ENCODE data around the gene CCN6. TPM values are rescaled to one million over a fixed set of nuclear protein-coding genes. Genes with fewer than 3 reads are reported as not detected.
A peak's percentile ranks its signal among the peaks of the same experiment; 100 is the strongest.

CCN6 gene
- total RNA-seq, 1 donor from 2014 or later, result not detected

- H3K27ac ChIP-seq, result no peak overlapping the region
Measured at GRCh38 chr6:112007254-112007653, 46.6 kb upstream of the CCN6 start.

GRCh38 chr6:112007805-112008204 is 46.1 kb upstream of the CCN6 start:
- Histone ChIP-seq H3K27ac (no peak overlapping the region), H3K9ac (no peak overlapping the region), H3K9me3 (ENCODE audit: low read depth) (no peaks in the 10 kb centered on the region), H3K27me3 (no peaks in the 10 kb centered on the region), H4K20me1 (ENCODE audit: low read depth) (no peaks in the 10 kb centered on the region), H3K79me2 (ENCODE audit: low read depth) (no peaks in the 10 kb centered on the region), H3F3A (ENCODE audit: low read depth) (no peaks in the 10 kb centered on the region), H3K4me3 (no peak overlapping the region), H3K4me2 (no peak overlapping the region), H2AFZ (replicated peaks) (peak overlapping the region; percentile 13), H3K4me1 (no peaks in the 10 kb centered on the region), H3K36me3 (no peaks in the 10 kb centered on the region)
- H3K27ac Mint-ChIP-seq, result no peak overlapping the region
- H3K4me3 Mint-ChIP-seq, result no peak overlapping the region
- TF ChIP-seq EZH2phosphoT487 (IDR thresholded peaks at IDR 0.05) (no peak), CTCF (IDR thresholded peaks at IDR 0.05) (no peak), EZH2 (IDR thresholded peaks at IDR 0.05) (no peak)
- H3K4me1 Mint-ChIP-seq, result peaks cover 5% of the 10 kb centered on the region
- peaks cover 2% of the 10 kb centered on the region for H3K27me3 Mint-ChIP-seq (ENCODE audit: insufficient read depth, low read depth)
- H3K36me3 Mint-ChIP-seq, result no peaks in the 10 kb centered on the region
- DNase-seq (ENCODE audit: low spot score), result no peak
- no peaks in the 10 kb centered on the region for H3K9me3 Mint-ChIP-seq

More at GRCh38 chr6:112007254-112007653, 46.6 kb upstream of the CCN6 start:
- Histone ChIP-seq H3K4me1 (no peaks in the 10 kb centered on the region), H3K79me2 (ENCODE audit: low read depth) (no peaks in the 10 kb centered on the region), H3K36me3 (no peaks in the 10 kb centered on the region), H3K27me3 (no peaks in the 10 kb centered on the region), H2AFZ (replicated peaks) (peak overlapping the region; percentile 13), H4K20me1 (ENCODE audit: low read depth) (no peaks in the 10 kb centered on the region), H3F3A (ENCODE audit: low read depth) (no peaks in the 10 kb centered on the region), H3K4me3 (no peak overlapping the region), H3K4me2 (no peak overlapping the region), H3K9ac (no peak overlapping the region), H3K9me3 (ENCODE audit: low read depth) (no peaks in the 10 kb centered on the region)
- Mint-ChIP-seq H3K4me1 (peaks cover 5% of the 10 kb centered on the region), H3K4me3 (no peak overlapping the region), H3K27me3 (ENCODE audit: insufficient read depth, low read depth) (no peaks in the 10 kb centered on the region), H3K36me3 (no peaks in the 10 kb centered on the region), H3K27ac (no peak overlapping the region), H3K9me3 (no peaks in the 10 kb centered on the region)
- no peak for TF ChIP-seq EZH2 (IDR thresholded peaks at IDR 0.05)
- no peak for DNase-seq (ENCODE audit: low spot score)

- no peaks in the 10 kb centered on the region for H4K20me1 ChIP-seq (ENCODE audit: low read depth)
- H3K9ac ChIP-seq, result no peak overlapping the region
- H3K4me1 ChIP-seq, result no peaks in the 10 kb centered on the region
- no peaks in the 10 kb centered on the region for H3F3A ChIP-seq (ENCODE audit: low read depth)
- H3K4me1 Mint-ChIP-seq, result peaks cover 5% of the 10 kb centered on the region
- no peak overlapping the region for H3K27ac ChIP-seq
- H3K9me3 ChIP-seq (ENCODE audit: low read depth), result no peaks in the 10 kb centered on the region
- no peaks in the 10 kb centered on the region for H3K36me3 Mint-ChIP-seq
- H3K27me3 Mint-ChIP-seq (ENCODE audit: insufficient read depth, low read depth), result peaks cover 2% of the 10 kb centered on the region
- H3K27ac Mint-ChIP-seq, result no peak overlapping the region
- no peaks in the 10 kb centered on the region for H3K79me2 ChIP-seq (ENCODE audit: low read depth)
- no peaks in the 10 kb centered on the region for H3K27me3 ChIP-seq
- H3K4me3 Mint-ChIP-seq, result no peak overlapping the region
- H3K4me2 ChIP-seq, result no peak overlapping the region
- DNase-seq (ENCODE audit: low spot score), result no peak
- H2AFZ ChIP-seq (replicated peaks), result no peak overlapping the region
- H3K36me3 ChIP-seq, result no peaks in the 10 kb centered on the region
- TF ChIP-seq EZH2 (IDR thresholded peaks at IDR 0.05), result no peak
- TF ChIP-seq EZH2phosphoT487 (IDR thresholded peaks at IDR 0.05), result no peak
- TF ChIP-seq CTCF (IDR thresholded peaks at IDR 0.05), result no peak
- H3K9me3 Mint-ChIP-seq, result no peaks in the 10 kb centered on the region
- no peak overlapping the region for H3K4me3 ChIP-seq
Measured at GRCh38 chr6:112008482-112008881, 45.4 kb upstream of the CCN6 start.

- Mint-ChIP-seq H3K9me3 (no peaks in the 10 kb centered on the region), H3K27ac (no peak overlapping the region), H3K4me3 (no peak overlapping the region), H3K27me3 (ENCODE audit: insufficient read depth, low read depth) (peaks cover 2% of the 10 kb centered on the region), H3K4me1 (peaks cover 5% of the 10 kb centered on the region), H3K36me3 (no peaks in the 10 kb centered on the region)
- no peaks in the 10 kb centered on the region for H4K20me1 ChIP-seq (ENCODE audit: low read depth)
- H3K36me3 ChIP-seq, result no peaks in the 10 kb centered on the region
- no peak overlapping the region for H3K9ac ChIP-seq
- no peak for TF ChIP-seq EZH2phosphoT487 (IDR thresholded peaks at IDR 0.05)
- no peak for TF ChIP-seq CTCF (IDR thresholded peaks at IDR 0.05)
- no peak for TF ChIP-seq EZH2 (IDR thresholded peaks at IDR 0.05)
- no peak overlapping the region for H3K4me2 ChIP-seq
- no peak overlapping the region for H3K4me3 ChIP-seq
- no peak overlapping the region for H2AFZ ChIP-seq (replicated peaks)
- H3K27ac ChIP-seq, result no peak overlapping the region
- no peaks in the 10 kb centered on the region for H3K79me2 ChIP-seq (ENCODE audit: low read depth)
- no peaks in the 10 kb centered on the region for H3K27me3 ChIP-seq
- H3F3A ChIP-seq (ENCODE audit: low read depth), result no peaks in the 10 kb centered on the region
- H3K9me3 ChIP-seq (ENCODE audit: low read depth), result no peaks in the 10 kb centered on the region
- H3K4me1 ChIP-seq, result no peaks in the 10 kb centered on the region
- no peak for DNase-seq (ENCODE audit: low spot score)
Measured at GRCh38 chr6:112010328-112010727, 43.6 kb upstream of the CCN6 start.

Measured in neural progenitor cell (in vitro differentiated cells).